ENCODE results near the gene RAMP1.

- no peak for TF ChIP-seq RAD21 (CRISPR knock-in tag; conservative IDR thresholded peaks at IDR 0.05 in 1 of 2, IDR thresholded peaks at IDR 0.05 in 1 of 2)
- no peak for TF ChIP-seq ZNF184 (CRISPR knock-in tag; IDR thresholded peaks at IDR 0.05)
- no peak for TF ChIP-seq POLR2A (conservative IDR thresholded peaks at IDR 0.05)
- no peak for TF ChIP-seq CUX1 (CRISPR knock-in tag; IDR thresholded peaks at IDR 0.05)
Measured at GRCh38 chr2:237934186-237934585, 74.8 kb downstream of the RAMP1 start.
